GM11168 (cell line): ENCODE results near the gene ATP2A2.
"Not testable (repeated sequence)": the region's sequence is repeated elsewhere in the genome, so short reads cannot be mapped to it uniquely, and the experiment has no call there.

Experiments used
- in situ Hi-C: fragments of 300-500 bp; cut with MboI; formaldehyde crosslinking; loops from one replicate; pipeline ENCODE4 v1.12.0; 2022; ENCODE audit warnings: low sequenced_read_pairs; ENCODE audit not compliant: unreplicated experiment

The ATP2A2 gene

GRCh38 chr12:110338754-110339153, 57.7 kb downstream of the ATP2A2 start:
- in situ Hi-C loops = no loop called here

GRCh38 chr12:110339184-110339952, 58.3 kb downstream of the ATP2A2 start:
- in situ Hi-C loops = no loop called here

GRCh38 chr12:110340261-110340660, 59.2 kb downstream of the ATP2A2 start:
- in situ Hi-C loops = not testable (repeated sequence)

GRCh38 chr12:110340706-110341105, 59.7 kb downstream of the ATP2A2 start:
- in situ Hi-C loops = no loop called here

GRCh38 chr12:110342157-110342556, 61.1 kb downstream of the ATP2A2 start:
- in situ Hi-C loops = no loop called here

- in situ Hi-C loops = no loop called here
Measured at GRCh38 chr12:110343114-110343513, 62.1 kb downstream of the ATP2A2 start.

- in situ Hi-C loops = no loop called here
Measured at GRCh38 chr12:110343736-110344555, 62.9 kb downstream of the ATP2A2 start.

- in situ Hi-C loops = no loop called here
Measured at GRCh38 chr12:110344657-110345056, 63.6 kb downstream of the ATP2A2 start.

GRCh38 chr12:110345176-110345661, 64.2 kb downstream of the ATP2A2 start:
- in situ Hi-C loops = no loop called here

- in situ Hi-C loops = no loop called here
Measured at GRCh38 chr12:110345963-110346362, 64.9 kb downstream of the ATP2A2 start.

GRCh38 chr12:110347767-110348166, 66.7 kb downstream of the ATP2A2 start:
- in situ Hi-C loops = no loop called here

- in situ Hi-C loops = no loop called here
Measured at GRCh38 chr12:110348431-110349059, 67.5 kb downstream of the ATP2A2 start.

GRCh38 chr12:110349096-110349495, 68.0 kb downstream of the ATP2A2 start:
- in situ Hi-C loops = no loop called here

- in situ Hi-C loops = no loop called here
Measured at GRCh38 chr12:110349514-110350151, 68.6 kb downstream of the ATP2A2 start.

- in situ Hi-C loops = no loop called here
Measured at GRCh38 chr12:110351119-110351518, 70.1 kb downstream of the ATP2A2 start.

- in situ Hi-C loops = no loop called here
Measured at GRCh38 chr12:110352401-110352800, 71.4 kb downstream of the ATP2A2 start.

- in situ Hi-C loops = no loop called here
Measured at GRCh38 chr12:110353211-110353965, 72.3 kb downstream of the ATP2A2 start.

GRCh38 chr12:110354172-110354780, 73.2 kb downstream of the ATP2A2 start:
- in situ Hi-C loops = no loop called here

GRCh38 chr12:110355073-110355472, 74.0 kb downstream of the ATP2A2 start:
- in situ Hi-C loops = no loop called here
